ENCODE results near the gene ATXN2.

DNA sequence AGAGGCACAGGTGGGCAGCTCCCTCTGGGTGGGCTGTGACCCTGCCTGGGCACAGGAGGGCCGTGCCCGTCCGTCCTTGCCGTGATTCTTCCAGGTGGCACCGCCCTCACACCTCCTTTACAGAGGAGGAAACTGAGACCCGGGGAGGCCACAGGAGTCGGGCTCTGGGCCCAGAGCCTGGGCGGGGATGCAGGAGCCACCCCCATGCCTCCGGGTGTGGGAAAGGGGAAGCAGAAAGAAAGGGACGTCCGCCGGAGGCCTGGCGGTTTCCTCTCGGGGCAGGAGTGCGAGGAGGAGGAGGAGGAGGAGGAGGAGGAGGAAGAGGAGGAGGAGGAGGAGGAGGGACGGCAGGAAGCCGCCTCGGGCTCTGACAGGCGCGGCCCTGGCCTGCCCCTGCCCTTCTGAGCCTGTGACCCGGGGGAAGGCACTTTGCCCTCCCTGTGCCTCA lies 170.4 kb downstream of the ATXN2 start:
- TF ChIP-seq TBP (optimal IDR thresholded peaks at IDR 0.05; ENCODE audit: low read depth, low read length): no peak
- no peak for TF ChIP-seq ELF4 (CRISPR knock-in tag; IDR thresholded peaks at IDR 0.05)
- TF ChIP-seq ZNF121 (CRISPR knock-in tag; conservative IDR thresholded peaks at IDR 0.05): no peak
- no peak for TF ChIP-seq RAD51 (IDR thresholded peaks at IDR 0.05; ENCODE audit: borderline replicate concordance, low read depth)

Data from K562 (cell line).